Renal cortical epithelial cell (primary cell): ENCODE measurements around the gene SOBP. TPM values are rescaled to one million over a fixed set of nuclear protein-coding genes. Genes with fewer than 3 reads are reported as not detected.

Source experiments
- DNase-seq: peaks from one replicate; pipeline ENCODE4 v3.0.0-alpha.2; 2011; ENCODE audit warnings: low read depth
- total RNA-seq: library from RNA; depleted of rRNA; stranded (reverse); fragments of >200 nt; gene quantifications from 2 replicates; pipeline ENCODE4 v1.2.3, GENCODE V29; 2014

SOBP gene
- total RNA-seq, 1 donor from 2014 or later, result 0.70 TPM

DNA sequence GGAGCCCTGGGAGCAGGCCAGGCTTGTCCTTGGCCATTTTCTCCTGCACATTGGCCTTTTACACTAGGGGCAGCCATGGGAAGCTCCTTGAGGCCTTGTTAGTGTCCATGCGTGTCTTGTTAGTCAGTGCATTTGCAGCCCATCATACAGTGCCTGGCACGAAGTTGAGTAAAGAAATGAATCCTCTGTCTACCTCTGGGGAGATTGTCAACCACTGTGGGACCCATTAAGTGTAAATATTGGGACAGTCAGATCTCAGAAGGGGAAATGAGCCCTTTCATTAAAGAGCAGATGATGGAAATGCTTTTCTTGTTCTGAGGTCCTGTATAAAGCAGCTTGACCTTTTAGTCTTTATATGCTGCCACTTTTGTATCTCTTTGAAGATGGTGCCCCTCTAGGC is 33.9 kb downstream of the SOBP start:
- DNase-seq, result no peak

DNA sequence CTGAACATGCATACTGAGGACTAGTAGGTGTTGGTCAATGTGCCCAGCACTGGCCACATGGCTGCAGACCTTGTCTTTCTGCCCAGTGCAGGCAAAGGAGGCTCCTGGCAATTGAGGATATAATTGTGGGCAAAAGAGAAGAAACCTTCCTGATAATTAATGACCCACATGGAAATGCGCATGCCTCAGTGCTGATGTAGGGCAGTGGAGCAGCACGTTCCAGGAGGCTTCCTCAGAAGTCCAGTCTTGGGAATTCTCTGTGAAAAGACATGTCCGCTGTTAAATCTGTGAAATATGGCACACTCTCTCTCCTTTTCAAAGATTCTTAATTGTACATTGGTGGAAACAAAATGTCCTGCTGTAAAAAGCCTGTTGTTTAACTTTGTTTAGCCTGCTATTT is 34.7 kb downstream of the SOBP start:
- peak; percentile 17 for DNase-seq

GRCh38 chr6:107531868-107532267 is 42.0 kb downstream of the SOBP start:
- no peak for DNase-seq

DNA sequence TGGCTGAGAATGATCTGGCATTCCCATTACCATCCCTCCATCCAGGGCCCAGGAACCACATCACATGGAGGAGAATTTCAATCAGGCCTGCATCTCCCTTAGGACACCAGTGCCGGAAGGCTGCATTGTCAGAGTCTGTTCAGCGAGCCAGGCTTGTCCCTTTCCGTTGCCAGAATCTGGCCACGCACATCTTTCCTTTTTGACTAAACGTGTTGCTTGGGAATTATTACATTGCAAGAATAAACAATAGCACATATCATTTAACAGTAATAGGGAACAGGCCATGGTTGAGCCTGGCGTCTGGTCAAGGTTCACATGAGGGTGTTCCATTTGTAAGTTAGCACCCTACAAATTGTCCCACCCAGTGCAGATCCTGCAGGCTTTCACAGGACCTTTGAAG is 42.8 kb downstream of the SOBP start:
- no peak for DNase-seq

GRCh38 chr6:107533415-107534059 is 43.6 kb downstream of the SOBP start:
- no peak for DNase-seq

GRCh38 chr6:107534571-107535141 is 44.7 kb downstream of the SOBP start:
- DNase-seq, result no peak

GRCh38 chr6:107535626-107536025 is 45.7 kb downstream of the SOBP start:
- no peak for DNase-seq

DNA sequence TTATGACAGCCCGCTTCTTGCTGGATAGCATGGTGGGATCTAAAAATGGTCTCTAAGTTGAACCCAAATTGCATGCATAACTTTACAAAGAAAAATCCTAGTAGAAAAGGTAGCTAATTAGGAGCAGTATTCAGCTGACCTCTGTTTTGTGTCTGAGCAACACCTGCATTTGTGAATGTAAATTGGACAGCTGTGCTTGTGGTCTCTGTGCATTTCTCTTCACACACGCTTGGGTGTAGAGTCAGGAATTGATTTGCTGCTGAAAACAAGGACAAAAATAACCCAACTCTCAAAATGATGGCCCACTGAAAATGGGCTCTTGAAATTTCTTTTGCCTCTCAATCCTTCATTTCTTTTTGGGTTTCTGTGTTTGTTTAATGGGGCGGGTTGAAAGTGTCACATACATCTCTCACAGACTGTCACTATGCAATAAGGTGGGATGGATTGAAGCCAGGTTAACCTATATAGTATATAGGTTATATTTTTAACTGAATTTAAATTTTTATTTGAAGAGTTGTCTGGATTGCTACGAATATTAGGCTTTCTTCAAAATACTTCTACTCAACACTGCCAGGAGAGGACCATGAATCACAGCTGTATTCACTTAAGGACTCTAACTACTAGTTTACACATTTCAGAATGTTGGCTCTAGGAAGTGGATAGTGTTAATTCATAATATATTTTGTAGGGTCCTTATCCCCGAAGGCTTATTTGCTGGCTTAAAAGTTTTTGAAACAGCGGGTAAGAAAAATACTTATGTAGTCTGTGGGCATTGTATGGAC is 46.5 kb downstream of the SOBP start:
- no peak for DNase-seq

GRCh38 chr6:107537559-107537958 is 47.6 kb downstream of the SOBP start:
- DNase-seq, result no peak

DNA sequence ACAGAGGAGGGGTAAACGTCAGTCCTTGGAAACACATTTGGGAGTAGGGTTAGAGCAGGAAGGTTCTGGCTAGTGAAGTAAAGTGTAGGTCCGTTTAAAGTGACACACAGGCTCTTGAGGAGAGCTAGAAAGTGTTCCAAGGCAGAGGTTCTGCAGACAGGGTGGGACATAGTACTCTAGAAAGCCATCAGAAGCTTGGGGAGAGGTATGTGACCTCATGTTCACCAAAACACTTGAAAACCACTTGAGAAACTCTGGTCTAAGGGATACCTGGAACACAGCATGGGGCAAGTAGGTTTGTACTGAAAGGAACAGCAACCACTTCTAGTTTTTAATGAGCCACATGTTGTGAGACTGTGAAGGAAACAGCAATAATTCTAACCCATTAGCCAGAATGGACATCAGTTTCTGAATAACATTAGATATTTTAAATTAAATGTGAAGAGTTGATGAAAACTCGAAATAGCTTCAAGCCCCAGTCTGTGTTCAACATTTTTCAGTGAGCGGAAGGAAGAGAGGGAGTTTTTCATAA is 49.0 kb downstream of the SOBP start:
- DNase-seq, result peak; percentile 28

DNA sequence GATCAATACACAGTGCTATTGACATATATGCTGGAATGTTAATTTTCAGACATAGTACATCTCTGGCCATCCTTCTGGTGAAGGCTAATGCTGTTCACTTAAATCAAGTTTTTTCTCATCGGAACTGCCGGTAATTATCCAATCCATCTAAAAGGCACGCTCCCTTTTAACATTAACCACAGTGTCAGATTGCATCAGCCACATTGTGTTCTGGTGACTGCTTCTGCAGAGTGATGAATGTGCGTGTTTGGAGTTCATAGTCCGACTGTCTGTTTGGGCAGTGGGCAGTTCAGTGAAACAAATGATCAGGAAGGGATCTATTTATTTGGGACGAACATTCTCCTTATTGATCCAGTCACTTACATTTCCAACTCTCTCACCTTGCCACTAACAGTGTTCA is 49.5 kb downstream of the SOBP start:
- peak; percentile 88 for DNase-seq

GRCh38 chr6:107539849-107540464 is 50.0 kb downstream of the SOBP start:
- DNase-seq, result peak; percentile 54

DNA sequence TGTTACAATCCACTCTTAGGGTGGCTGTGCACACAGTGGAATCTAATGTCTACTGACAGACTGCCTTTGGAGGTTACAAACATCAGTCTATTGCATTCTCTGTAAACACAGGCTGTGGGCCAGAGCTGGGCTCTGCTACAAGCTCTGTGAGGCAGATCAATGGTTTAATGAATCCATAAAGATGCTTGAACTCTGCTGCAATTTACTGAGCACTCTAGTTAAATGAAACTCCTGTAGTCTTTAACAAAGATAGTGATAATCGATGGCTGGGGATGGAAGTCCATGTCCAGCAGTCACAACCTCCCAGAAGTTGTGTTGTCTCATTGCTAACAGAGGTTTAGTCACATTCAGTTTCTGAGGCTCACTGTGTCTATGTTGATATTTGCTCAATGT is 50.5 kb downstream of the SOBP start:
- peak; percentile 54 for DNase-seq

DNA sequence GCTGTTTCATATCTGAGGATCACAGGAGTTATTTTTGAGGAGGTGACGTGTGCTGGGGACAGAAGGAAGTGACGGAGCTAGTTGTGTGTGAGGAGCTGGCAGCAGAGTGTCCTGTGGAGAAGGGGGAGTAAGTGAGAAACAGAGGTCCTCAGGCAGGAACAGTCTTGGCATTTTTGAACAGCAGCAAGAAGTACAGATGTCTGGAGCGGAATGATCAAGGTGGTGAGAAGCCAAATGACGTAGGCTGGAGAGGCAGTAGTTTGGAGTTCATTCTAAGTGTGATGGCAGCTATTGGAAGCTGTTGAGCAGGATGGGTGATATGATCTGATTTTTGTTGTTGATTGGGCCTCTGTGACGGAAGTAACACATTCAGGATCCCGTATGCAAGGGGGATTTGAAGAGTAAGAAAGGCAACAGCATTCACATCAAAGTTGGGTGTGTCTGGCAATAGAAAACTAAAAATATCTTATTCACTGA is 52.3 kb downstream of the SOBP start:
- no peak for DNase-seq

DNA sequence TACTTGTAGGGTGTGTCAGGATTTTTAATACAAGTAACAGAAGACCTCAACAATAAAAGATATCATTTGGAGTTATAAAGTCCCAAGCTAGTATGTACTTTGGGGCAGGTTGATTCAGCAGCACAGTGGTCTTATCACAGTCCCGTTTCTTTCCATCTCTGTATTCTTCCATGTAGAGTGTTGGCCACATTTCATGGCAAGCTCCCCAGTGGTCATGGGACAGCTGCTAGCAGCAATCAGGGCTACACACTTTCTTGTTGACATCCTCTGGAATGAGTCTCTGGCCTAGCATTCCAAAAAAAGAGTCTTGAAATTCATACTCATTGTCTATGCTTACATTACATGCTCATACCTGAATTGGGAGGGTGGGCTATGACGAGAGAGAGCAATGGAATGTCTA is 53.2 kb downstream of the SOBP start:
- DNase-seq, result no peak

DNA sequence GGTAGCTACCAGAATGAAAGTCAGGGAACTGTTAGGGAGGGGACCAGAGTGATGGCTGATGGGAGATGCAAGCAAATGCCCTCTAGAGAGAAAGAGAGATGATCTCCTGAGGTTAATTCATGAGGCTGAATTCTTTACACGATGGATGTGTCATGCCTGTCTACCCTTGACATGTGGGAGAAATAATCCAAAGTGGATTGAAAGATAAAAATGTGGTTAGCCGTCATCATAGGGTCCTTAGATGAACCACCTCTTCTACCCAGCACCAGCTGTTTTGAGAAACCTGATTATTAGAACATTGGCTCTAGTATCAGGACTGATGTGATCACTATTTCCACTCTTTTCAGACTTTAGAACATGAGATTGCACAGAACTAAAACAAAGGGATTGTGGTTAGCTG is 53.6 kb downstream of the SOBP start:
- no peak for DNase-seq

DNA sequence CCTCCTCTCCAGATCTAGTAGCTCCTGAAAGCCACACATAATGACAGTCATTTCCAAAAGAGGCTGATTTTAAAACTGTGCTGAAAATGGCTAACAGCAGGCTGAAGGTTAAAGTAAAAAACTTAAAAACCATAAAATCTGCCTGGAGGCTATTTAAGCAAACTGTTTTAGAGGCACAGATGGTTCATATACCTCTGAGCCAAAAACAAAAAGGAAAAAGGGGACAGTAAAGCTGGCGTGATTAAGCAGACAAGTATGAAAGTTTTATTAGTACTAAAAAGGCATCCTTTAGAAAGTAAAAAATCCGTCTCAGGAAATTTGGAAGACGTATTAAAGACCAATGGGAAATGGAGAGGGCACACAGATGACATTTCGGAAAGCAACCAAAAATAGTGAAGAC is 55.8 kb downstream of the SOBP start:
- DNase-seq, result no peak

- DNase-seq, result no peak
Measured at GRCh38 chr6:107546691-107547450, 57.0 kb downstream of the SOBP start.

GRCh38 chr6:107547451-107547840 is 57.5 kb downstream of the SOBP start:
- DNase-seq, result no peak

DNA sequence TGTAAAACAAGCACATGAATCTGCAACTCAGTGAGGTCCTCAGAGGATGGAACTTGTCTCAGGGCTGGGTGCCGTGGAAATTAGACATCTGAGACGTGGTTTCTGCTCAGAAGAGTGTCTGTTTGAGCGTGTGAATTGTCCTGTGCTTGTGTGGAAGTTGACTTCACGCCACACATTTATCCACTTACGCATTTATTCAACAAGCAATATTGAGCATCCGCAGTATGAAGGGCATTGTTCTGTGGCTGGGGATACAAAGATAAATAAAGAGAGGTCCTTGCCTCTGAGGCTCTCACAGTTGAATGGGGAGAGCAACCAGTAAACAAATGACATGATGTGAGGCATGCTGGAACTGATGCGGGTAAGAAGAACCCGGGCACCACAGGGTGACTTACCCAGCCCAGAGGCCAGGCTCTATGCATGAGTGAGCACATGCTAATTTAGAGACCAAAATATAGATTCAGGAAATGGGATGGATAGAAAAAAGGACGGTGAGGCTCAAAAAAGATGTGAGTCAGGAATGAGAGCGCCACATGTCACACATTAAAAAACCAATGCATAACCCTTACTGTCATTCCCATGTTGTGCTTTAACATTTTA is 60.4 kb downstream of the SOBP start:
- DNase-seq, result peak; percentile 4

DNA sequence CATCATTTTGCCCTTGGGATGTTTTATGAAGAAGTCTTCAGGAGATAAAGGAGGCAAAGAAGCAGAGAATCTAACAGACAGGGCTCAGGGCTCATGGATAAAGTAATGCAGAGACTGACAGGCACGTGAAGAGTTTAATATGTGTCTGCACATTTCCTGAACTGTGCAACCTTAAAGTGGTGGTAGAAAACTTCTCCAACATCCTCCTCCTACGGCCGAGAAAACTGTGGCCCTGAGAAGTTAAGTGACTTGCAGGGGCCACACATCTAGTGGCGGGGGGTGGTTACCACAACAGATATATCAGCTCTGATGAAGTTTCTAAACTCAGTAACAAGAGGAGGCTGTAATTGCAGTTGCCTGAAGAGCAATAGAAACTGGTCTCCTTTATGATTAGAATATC is 61.0 kb downstream of the SOBP start:
- no peak for DNase-seq
